Ishikawa (cell line): ENCODE measurements around the gene DLGAP3.

Source experiments
- FOXM1 ChIP-seq: IDR thresholded peaks from 2 replicates; pipeline ENCODE4 v1.6.1; 2012; ENCODE audit warnings: low read depth, borderline replicate concordance
- TCF12 ChIP-seq: IDR thresholded peaks from 2 replicates; pipeline ENCODE4 v1.6.1; 2012; ENCODE audit warnings: low read depth
- YY1 ChIP-seq: IDR thresholded peaks from 2 replicates; pipeline ENCODE4 v1.6.1; 2012; ENCODE audit warnings: low read depth

DNA sequence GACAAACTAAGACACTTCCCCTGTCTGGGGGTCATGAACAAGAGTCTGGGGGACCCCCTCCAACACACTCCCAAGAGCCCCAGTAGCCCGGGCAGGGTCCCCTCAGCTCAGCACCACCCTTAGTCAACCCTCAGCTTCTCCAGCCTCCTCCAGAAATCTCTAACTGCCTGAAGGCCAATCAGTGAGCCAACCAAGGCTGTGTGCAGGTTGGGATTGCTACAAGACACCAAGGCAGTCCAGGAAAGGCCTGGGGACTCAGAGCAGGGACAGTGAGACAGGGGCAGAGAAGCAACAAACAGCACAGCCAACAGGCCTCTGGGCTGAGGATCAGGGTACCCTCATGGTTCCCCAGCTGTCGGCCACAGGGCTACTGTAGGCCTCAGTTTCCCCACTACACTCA is 83.2 kb downstream of the DLGAP3 start:
- TF ChIP-seq TCF12: no peak
- no peak for TF ChIP-seq YY1
- TF ChIP-seq FOXM1: no peak
